ENCODE measurements around the gene GDA. TPM values are rescaled to one million over a fixed set of nuclear protein-coding genes. Genes with fewer than 3 reads are reported as not detected.

The GDA gene
- total RNA-seq, 4 donors from 2014 or later = 0.76 to 2.4 TPM; not detected in 2

GRCh38 chr9:72168075-72168474 is 18.8 kb downstream of the GDA start:
- Histone ChIP-seq H3K4me1 (no peaks in the 10 kb centered on the region), H3K27me3 (no peaks in the 10 kb centered on the region), H3K4me3 (no peak overlapping the region), H3K9me3 (no peaks in the 10 kb centered on the region), H3K36me3 (no peaks in the 10 kb centered on the region), H3K27ac (no peak overlapping the region)
- no peak for DNase-seq
- TF ChIP-seq POLR2A (IDR thresholded peaks at IDR 0.05) = no peak
- TF ChIP-seq, protein P1, sequence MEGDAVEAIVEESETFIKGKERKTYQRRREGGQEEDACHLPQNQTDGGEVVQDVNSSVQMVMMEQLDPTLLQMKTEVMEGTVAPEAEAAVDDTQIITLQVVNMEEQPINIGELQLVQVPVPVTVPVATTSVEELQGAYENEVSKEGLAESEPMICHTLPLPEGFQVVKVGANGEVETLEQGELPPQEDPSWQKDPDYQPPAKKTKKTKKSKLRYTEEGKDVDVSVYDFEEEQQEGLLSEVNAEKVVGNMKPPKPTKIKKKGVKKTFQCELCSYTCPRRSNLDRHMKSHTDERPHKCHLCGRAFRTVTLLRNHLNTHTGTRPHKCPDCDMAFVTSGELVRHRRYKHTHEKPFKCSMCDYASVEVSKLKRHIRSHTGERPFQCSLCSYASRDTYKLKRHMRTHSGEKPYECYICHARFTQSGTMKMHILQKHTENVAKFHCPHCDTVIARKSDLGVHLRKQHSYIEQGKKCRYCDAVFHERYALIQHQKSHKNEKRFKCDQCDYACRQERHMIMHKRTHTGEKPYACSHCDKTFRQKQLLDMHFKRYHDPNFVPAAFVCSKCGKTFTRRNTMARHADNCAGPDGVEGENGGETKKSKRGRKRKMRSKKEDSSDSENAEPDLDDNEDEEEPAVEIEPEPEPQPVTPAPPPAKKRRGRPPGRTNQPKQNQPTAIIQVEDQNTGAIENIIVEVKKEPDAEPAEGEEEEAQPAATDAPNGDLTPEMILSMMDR (IDR thresholded peaks at IDR 0.05) = no peak
- WGBS, 2 donors = 77 to 79% methylated on average over 5 of the region's 5 CpGs
- intact Hi-C loops (cut with DNase I) = no loop called here

- no peak for DNase-seq
- H3K4me1 ChIP-seq = no peaks in the 10 kb centered on the region
- H3K27me3 ChIP-seq = no peaks in the 10 kb centered on the region
- no peaks in the 10 kb centered on the region for H3K9me3 ChIP-seq
- H3K4me3 ChIP-seq = no peak overlapping the region
- H3K36me3 ChIP-seq = no peaks in the 10 kb centered on the region
- intact Hi-C loops (cut with DNase I) = no loop called here
- no peak for TF ChIP-seq POLR2A (IDR thresholded peaks at IDR 0.05)
- TF ChIP-seq, protein P1 (IDR thresholded peaks at IDR 0.05) = no peak
- no peak overlapping the region for H3K27ac ChIP-seq
Measured at GRCh38 chr9:72169178-72169577, 19.9 kb downstream of the GDA start.

DNA sequence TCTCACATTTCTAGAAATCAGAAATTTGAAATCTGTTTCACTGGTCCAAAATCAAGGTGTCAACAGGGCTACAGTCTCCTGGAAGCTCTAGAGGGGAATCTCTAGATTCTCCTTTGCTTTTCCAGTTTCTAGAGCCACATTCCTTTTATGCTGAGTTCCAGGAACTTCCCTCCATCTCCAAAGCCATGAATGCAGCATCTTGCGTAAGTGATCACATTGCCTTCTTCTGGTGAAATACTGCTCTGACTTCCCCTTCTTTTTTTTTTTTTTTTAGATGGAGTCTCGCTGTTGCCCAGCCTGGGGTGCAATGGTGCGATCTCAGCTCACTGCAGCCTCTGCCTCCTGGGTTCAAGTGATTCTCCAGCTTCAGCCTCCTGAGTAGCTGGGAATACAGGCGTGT is 23.8 kb downstream of the GDA start:
- intact Hi-C loops (cut with DNase I) = no loop called here
- TF ChIP-seq, protein P1 (IDR thresholded peaks at IDR 0.05) = no peak
- TF ChIP-seq POLR2A (IDR thresholded peaks at IDR 0.05) = no peak
- Histone ChIP-seq H3K4me3 (no peak overlapping the region), H3K27ac (no peak overlapping the region), H3K36me3 (no peaks in the 10 kb centered on the region), H3K9me3 (no peaks in the 10 kb centered on the region), H3K27me3 (no peaks in the 10 kb centered on the region), H3K4me1 (no peaks in the 10 kb centered on the region)
- 84 to 85% methylated on average over 4 of the region's 4 CpGs for WGBS, 2 donors
- DNase-seq = no peak

GRCh38 chr9:72185561-72185960 is 36.3 kb downstream of the GDA start:
- no peaks in the 10 kb centered on the region for H3K4me1 ChIP-seq
- H3K27ac ChIP-seq = no peak overlapping the region
- no peak overlapping the region for H3K4me3 ChIP-seq
- 37 to 61% methylated on average over 2 of the region's 2 CpGs for WGBS, 2 donors
- no peaks in the 10 kb centered on the region for H3K9me3 ChIP-seq
- no peaks in the 10 kb centered on the region for H3K36me3 ChIP-seq
- intact Hi-C loops (cut with DNase I) = no loop called here
- no peaks in the 10 kb centered on the region for H3K27me3 ChIP-seq
- no peak for DNase-seq
- no peak for TF ChIP-seq POLR2A (IDR thresholded peaks at IDR 0.05)
- TF ChIP-seq, protein P1 (IDR thresholded peaks at IDR 0.05) = no peak

DNA sequence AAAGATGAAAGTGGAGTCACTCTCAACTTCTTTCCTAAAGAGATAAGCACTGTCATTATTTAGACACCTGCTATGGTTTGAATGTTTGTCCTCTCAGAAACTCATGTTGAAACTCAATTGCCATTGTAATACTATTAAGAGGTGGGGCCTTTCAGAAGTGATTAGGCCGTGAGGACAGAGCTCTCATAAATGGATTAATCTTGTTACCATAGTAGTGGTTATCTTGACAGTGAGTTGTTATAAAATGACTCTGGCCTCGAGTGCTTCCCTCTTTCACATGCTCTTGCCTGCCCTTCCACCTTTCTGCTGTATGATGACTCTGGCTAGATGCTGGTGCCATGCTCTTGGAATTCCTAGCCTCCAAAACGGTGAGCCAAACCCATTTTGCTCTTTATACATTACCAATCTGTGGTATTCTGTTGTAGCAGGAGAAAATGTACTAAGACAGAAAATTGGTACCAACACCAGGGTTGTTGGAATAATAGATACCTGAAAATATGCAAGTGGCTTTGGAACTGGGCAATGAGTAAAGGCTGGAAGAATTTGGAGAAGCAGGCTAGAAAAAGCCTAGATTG is 38.0 kb downstream of the GDA start:
- H3K27ac ChIP-seq = no peak overlapping the region
- TF ChIP-seq, protein P1 (IDR thresholded peaks at IDR 0.05) = no peak
- TF ChIP-seq POLR2A (IDR thresholded peaks at IDR 0.05) = no peak
- 18 to 27% methylated on average over 3 of the region's 3 CpGs for WGBS, 2 donors
- no peak overlapping the region for H3K4me3 ChIP-seq
- no peaks in the 10 kb centered on the region for H3K9me3 ChIP-seq
- intact Hi-C loops (cut with DNase I) = no loop called here
- no peaks in the 10 kb centered on the region for H3K4me1 ChIP-seq
- no peaks in the 10 kb centered on the region for H3K36me3 ChIP-seq
- no peaks in the 10 kb centered on the region for H3K27me3 ChIP-seq
- no peak for DNase-seq

Measured in esophagus squamous epithelium (tissue), 5 donors.